ENCODE data around the gene C16orf54. TPM values are rescaled to one million over a fixed set of nuclear protein-coding genes. Genes with fewer than 3 reads are reported as not detected.

Gene C16orf54
- total RNA-seq, 1 experiment from 2014 or later: 0.18 TPM

GRCh38 chr16:29702269-29702668, 43.5 kb downstream of the C16orf54 start:
- ChIA-PET POLR2A (no interaction called here), CTCF (interaction anchor here (0.7 kb wide), 1 partner anchor 329 kb away, joined by 3 read pairs; no protein-coding TSS in a partner anchor)
- ATAC-seq: no peak
- Histone ChIP-seq H3K4me3 (ENCODE audit: low read depth in 2 of 2, low read length in 2 of 2) (no peak overlapping the region), H3K4me1 (ENCODE audit: control insufficient read depth, insufficient read depth, low read length) (no peaks in the 10 kb centered on the region), H3K36me3 (ENCODE audit: control insufficient read depth, insufficient read depth, low read length) (no peaks in the 10 kb centered on the region), H3K27ac (ENCODE audit: low read length) (no peak overlapping the region), H3K27me3 (ENCODE audit: control insufficient read depth, insufficient read depth, low read length) (no peaks in the 10 kb centered on the region), H3K9me3 (ENCODE audit: control insufficient read depth, insufficient read depth, low read depth, low read length) (no peaks in the 10 kb centered on the region)
- in situ Hi-C loops (cut with HindIII; ENCODE audit: low pct_unique_long_range_greater_than_20kb, low sequenced_read_pairs) (no loop called here), intact Hi-C loops (cut with micrococcal nuclease; ENCODE audit: unreplicated experiment) (no loop called here)
- TF ChIP-seq POLR2AphosphoS5 (IDR thresholded peaks at IDR 0.05; ENCODE audit: low read depth, low read length): no peak
- TF ChIP-seq TCF7L2 (IDR thresholded peaks at IDR 0.05; ENCODE audit: low read depth, low read length): no peak
- no peak for TF ChIP-seq SIN3A (IDR thresholded peaks at IDR 0.05; ENCODE audit: borderline replicate concordance, insufficient read depth, low read depth, low read length)
- TF ChIP-seq CTCF (IDR thresholded peaks at IDR 0.05): no peak
- no peak for TF ChIP-seq REST (IDR thresholded peaks at IDR 0.05; ENCODE audit: insufficient read depth in 1 of 2, low read depth in 2 of 2, low read length in 1 of 2)
- no TSS peak for BruUV-seq (replicated peaks)
- no peak for DNase-seq (ENCODE audit: low read depth, low spot score)

- DNase-seq (ENCODE audit: low read depth, low spot score) (no peak), ATAC-seq (no peak)
- no peak overlapping the region for H3K27ac ChIP-seq (ENCODE audit: low read length)
- intact Hi-C loops (cut with micrococcal nuclease; ENCODE audit: unreplicated experiment): no loop called here
- ChIA-PET CTCF (interaction anchor here (0.6 to 1.4 kb wide), 5 partner anchors 9 to 275 kb away, joined by 4 to 20 read pairs (median 6); partner anchors contain the start of gene PAGR1), POLR2A (interaction anchor here (0.6 kb wide), 1 partner anchor 115 kb away, joined by 17 read pairs; the partner anchor contains the start of gene PAGR1)
- TF ChIP-seq POLR2AphosphoS5 (IDR thresholded peaks at IDR 0.05; ENCODE audit: low read depth, low read length): no peak
- no peak for TF ChIP-seq CTCF (IDR thresholded peaks at IDR 0.05)
- no peak for TF ChIP-seq REST (IDR thresholded peaks at IDR 0.05; ENCODE audit: insufficient read depth in 1 of 2, low read depth in 2 of 2, low read length in 1 of 2)
- TF ChIP-seq TCF7L2 (IDR thresholded peaks at IDR 0.05; ENCODE audit: low read depth, low read length): no peak
- TF ChIP-seq SIN3A (IDR thresholded peaks at IDR 0.05; ENCODE audit: borderline replicate concordance, insufficient read depth, low read depth, low read length): no peak
- H3K4me3 ChIP-seq (ENCODE audit: low read depth in 2 of 2, low read length in 2 of 2): no peak overlapping the region
- H3K4me1 ChIP-seq (ENCODE audit: control insufficient read depth, insufficient read depth, low read length): no peaks in the 10 kb centered on the region
- H3K9me3 ChIP-seq (ENCODE audit: control insufficient read depth, insufficient read depth, low read depth, low read length): no peaks in the 10 kb centered on the region
- in situ Hi-C loops (cut with HindIII; ENCODE audit: low pct_unique_long_range_greater_than_20kb, low sequenced_read_pairs): no loop called here
- H3K36me3 ChIP-seq (ENCODE audit: control insufficient read depth, insufficient read depth, low read length): no peaks in the 10 kb centered on the region
- no TSS peak for BruUV-seq (replicated peaks)
- H3K27me3 ChIP-seq (ENCODE audit: control insufficient read depth, insufficient read depth, low read length): no peaks in the 10 kb centered on the region
Observed at GRCh38 chr16:29701214-29701555, 44.6 kb downstream of the C16orf54 start.

Data from Panc1 (cell line).